Measurements from ENCODE around the gene ICA1. TPM values are rescaled to one million over a fixed set of nuclear protein-coding genes. Genes with fewer than 3 reads are reported as not detected.

The ICA1 gene
- total RNA-seq, 1 experiment from 2014 or later: 28.8 TPM

Other genes with a start within 250 kb of the ICA1 start
- 0.11 and 0.15 TPM in 2 replicates for gene NXPH1, start 171.4 kb upstream of the ICA1 start, total RNA-seq (2021)

All from H9 (cell line).